Stimulated activated CD8-positive, alpha-beta memory T cell treated with anti-CD3 and anti-CD28 coated beads, Interleukin-7, amount 100 ng/mL, for 4 hours (primary cell): ENCODE measurements around the gene BCOR.

ENCODE experiments used
- DNase-seq, 2 donors: peaks; one replicate each; pipeline ENCODE4 v3.0.0-alpha.2; 2020; ENCODE audit warnings: low read depth in 2 of 2

The BCOR gene

GRCh38 chrX:40097504-40098263, at the start of gene BCOR:
Gene BCOR (minus strand): TSS chrX:40097958. CDS start chrX:40077929, 20,029 bp downstream.
- DNase-seq = peak; percentile 60 to 73

DNA sequence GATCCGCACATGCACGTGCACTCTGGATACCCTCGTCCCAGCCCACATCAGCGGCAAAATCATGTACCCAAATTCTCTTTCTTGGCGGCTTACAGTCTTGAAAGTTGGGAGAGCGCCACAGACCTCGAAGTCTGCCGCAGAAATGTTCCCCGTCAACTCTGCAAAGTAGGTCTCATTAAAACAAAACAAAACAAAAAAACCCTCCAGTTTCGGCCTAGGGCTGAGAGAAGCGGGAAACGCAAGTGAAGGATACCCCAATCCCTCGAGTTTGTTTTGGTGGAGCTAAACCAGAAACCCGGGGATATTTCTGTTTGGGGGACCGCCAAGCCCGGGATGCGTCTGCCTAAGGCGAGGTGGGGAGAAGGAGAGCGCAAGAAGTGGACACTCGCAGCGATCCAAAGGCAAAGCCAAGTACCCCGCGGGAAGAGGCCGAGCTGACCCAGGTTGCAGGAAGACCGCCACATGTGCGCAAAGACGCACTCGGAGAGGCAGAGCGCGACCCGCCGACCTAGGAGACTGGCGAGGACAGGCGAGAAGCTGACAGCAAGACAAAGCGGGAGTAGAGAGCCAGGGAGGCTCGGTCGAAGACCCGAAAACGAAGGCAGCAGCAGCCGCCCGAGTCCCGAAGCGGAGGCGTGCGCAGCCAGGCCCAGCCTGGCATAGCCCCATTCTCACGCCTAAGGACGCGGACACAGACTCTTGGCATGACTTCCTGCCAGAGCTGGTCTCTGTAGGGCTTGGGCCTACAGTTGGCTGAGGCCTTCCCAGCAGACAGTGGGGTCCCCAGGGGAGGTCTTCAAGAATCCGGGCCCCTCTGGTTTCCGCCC, 49.6 kb upstream of the BCOR start:
- DNase-seq = no peak

GRCh38 chrX:40146262-40147125, 48.7 kb upstream of the BCOR start:
- DNase-seq = no peak

GRCh38 chrX:40145923-40146261, 48.1 kb upstream of the BCOR start:
- no peak for DNase-seq

- no peak for DNase-seq
Measured at GRCh38 chrX:40145001-40145922, 47.5 kb upstream of the BCOR start.

GRCh38 chrX:40144576-40144975, 46.8 kb upstream of the BCOR start:
- no peak for DNase-seq

DNA sequence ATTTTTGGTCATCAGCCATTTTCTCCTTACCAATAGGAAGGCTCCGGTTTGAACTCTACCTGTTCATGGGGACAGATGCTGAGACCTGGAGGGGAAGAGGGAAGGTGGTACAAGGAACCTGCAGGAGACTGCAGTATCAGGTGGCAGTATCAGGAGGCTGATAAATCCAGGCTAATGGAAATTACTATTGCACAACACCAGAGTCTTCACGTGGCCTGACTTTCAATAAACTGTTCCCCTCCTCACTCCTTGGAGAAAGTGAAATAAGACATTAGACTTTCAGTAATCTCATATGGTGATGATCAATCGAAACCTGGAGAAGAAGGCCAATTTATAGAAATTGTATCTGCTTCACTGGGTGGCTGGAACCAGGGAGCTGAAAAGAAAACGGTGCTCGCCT, 46.2 kb upstream of the BCOR start:
- DNase-seq = no peak

- no peak for DNase-seq
Measured at GRCh38 chrX:40143001-40143400, 45.2 kb upstream of the BCOR start.

DNA sequence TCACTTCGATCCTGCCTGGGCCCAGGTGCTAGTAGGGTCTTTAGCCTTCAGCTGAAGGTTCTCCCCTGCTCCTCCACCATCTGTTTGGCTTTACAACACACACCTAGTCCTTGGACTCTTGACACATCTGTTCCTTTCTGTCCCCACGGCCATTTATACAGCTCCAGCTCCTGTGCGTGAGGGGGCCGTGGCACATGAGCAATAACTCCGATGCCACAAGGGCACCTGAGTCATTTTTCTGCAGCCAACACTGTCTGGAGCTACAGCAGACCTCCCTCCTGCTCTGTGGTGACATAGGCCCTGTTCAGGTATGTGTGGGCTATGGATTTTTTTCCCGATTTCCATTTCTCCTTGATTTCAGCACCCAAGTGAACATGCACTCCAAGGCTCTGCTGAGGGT, 44.7 kb upstream of the BCOR start:
- DNase-seq = no peak

- DNase-seq = no peak
Measured at GRCh38 chrX:40140706-40141499, 43.1 kb upstream of the BCOR start.

GRCh38 chrX:40132751-40133150, 35.0 kb upstream of the BCOR start:
- DNase-seq = no peak

GRCh38 chrX:40131654-40132337, 34.0 kb upstream of the BCOR start:
- no peak for DNase-seq

GRCh38 chrX:40130207-40130606, 32.4 kb upstream of the BCOR start:
- no peak for DNase-seq

DNA sequence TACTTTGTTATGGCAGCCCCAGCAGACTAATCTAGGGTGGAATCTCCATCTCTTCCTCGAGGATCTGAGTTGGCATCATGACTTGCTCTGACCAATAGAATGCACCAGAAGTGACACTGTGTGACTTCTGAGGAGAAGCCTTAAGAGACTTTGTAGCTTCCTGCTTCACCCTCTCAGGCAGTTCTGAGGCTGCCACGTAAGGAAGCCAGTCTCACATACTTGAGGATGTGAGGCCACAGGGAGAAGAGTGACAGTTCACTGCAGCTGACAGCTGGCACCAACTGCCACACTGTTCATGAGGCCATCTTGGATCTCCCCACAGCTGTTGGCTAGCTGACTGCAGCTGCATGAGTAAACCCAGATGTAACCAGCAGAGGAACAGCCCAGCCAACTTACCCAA, 29.3 kb upstream of the BCOR start:
- DNase-seq = no peak

GRCh38 chrX:40122487-40122886, 24.7 kb upstream of the BCOR start:
- no peak for DNase-seq

- no peak for DNase-seq
Measured at GRCh38 chrX:40121618-40122017, 23.9 kb upstream of the BCOR start.

DNA sequence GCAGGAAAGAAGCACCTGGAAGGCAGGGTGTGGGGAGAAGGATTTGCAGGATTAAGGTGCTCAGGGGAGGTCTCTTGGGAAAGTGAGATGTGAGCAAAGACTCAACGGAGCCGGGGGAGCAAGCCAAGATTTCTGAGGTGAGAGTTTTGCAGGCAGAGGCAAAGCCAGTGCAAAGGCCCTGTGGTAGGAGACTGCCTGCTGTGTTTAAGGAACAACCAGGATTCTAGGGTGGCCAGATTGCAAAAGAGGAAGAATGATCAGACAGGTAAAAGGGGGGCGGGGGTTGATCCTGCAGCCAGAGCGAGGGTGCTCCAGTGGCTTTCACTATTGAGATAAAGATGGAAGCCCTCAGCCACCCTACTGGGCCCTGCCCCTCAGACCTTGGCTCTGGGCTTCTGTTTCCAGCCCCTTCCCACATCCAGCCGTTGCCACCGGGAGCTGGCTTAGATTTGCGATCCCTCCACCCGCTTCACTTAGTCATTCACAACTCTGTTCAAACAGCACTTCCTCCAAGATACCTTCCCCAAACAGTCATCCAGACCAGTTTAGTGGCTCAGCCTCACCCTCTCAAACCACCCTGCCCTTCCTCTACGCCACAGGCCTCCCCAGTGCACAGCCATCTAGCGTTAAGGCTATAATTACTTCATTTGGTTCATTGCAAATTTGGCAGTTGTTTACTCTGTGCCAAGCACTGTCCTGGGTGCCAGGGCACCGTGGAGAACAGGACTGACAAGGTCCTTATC, 23.3 kb upstream of the BCOR start:
- DNase-seq = no peak

GRCh38 chrX:40117715-40118285, 20.0 kb upstream of the BCOR start:
- no peak for DNase-seq

DNA sequence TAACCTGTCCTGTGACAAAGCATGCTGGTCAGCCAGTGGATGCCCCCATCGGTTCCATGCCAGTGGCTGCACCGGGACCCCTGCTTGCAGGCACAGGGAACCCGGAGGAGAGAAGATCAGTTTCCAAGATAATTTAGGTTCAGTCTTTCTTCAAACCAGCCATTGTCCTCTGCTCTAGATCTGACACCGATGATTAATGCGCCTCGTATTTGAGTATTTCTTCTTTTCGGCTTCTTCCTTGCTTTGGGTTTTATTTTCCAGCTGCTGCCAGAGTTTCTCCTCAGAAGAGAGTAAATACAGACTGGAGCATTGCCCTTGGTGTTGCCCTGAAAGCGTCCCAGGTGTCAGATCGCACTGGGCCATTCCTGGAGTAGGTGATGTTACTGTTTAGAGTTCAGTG, 19.2 kb upstream of the BCOR start:
- DNase-seq = no peak
